Iris pigment epithelial cell (primary cell): ENCODE measurements around the gene CLPSL2.

Source experiments
- DNase-seq: peaks from one replicate; pipeline ENCODE4 v3.0.0-alpha.2; 2011; ENCODE audit warnings: low read depth

Gene CLPSL2

DNA sequence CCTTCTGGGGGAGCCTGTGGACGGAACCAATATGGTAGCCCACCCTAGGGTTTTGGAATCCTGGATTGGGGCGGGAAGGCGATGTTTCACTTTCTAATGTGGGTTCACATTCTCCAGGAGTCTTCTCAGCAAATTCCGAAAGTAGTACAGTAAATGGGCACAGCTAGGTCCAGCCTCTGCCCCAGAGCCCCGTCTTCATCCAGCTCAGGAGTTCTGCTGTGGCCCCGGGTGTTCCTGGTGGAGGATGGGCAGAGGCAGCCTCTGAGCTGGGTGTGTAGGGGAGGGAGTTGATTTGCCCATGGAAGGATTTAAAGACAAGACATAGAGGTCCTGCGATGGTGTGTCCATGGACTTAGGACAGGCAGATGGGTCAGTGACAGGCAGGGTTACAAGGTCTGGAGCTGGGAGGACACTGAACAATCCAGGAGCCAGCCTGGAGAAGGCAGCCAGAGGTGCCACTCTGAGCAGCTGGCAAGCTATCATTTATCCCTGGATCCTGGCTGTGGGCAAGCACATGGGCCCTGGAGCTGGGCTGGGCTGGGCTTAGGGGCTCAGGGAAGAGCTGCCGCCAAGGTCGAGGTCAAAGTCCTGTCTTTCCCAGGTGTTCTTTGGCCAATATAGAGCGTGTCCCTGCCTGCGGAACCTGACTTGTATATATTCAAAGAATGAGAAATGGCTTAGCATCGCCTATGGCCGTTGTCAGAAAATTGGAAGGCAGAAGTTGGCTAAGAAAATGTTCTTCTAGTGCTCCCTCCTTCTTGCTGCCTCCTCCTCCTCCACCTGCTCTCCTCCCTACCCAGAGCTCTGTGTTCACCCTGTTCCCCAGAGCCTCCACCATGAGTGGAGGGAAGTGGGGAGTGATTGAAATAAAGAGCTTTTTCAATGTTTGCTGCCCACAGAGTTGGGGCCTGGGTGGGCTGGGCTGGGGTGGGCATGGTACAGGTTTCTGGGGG lies 11.1 kb downstream of the CLPSL2 start:
- DNase-seq: no peak

DNA sequence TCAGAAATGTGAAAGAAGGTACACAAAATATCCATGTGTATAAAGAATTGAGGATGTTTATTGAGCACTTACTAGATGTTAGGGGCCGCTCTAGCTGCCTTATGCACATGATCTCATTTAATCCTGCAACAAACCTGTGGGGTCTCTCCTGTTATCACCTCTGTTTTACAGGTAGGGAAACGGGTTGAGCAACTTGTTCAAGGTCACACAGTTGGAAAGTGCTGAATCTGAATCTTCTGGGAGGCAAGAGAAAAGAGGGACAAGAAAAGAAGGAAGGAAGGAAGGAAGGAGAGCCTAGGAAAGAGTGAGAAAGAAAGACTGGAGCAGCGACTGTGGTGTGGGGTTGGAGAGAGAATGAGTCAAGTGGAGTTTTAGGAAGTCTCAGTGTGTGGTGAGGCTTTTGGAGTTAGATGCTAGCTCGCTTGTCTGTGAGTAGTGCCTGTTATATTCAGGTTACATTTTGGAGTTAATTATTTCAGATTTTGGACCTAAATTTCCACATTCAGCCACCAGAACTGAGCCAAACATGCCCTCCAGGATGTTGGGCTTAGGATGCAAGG lies 12.1 kb downstream of the CLPSL2 start:
- DNase-seq: no peak

GRCh38 chr6:35790683-35791082 lies 14.3 kb downstream of the CLPSL2 start:
- no peak for DNase-seq

- no peak for DNase-seq
Observed at GRCh38 chr6:35794536-35795452, 18.4 kb downstream of the CLPSL2 start.

- no peak for DNase-seq
Observed at GRCh38 chr6:35795453-35796071, 19.2 kb downstream of the CLPSL2 start.

GRCh38 chr6:35796236-35796635 lies 19.8 kb downstream of the CLPSL2 start:
- no peak for DNase-seq

- no peak for DNase-seq
Observed at GRCh38 chr6:35797837-35798526, 21.6 kb downstream of the CLPSL2 start.

DNA sequence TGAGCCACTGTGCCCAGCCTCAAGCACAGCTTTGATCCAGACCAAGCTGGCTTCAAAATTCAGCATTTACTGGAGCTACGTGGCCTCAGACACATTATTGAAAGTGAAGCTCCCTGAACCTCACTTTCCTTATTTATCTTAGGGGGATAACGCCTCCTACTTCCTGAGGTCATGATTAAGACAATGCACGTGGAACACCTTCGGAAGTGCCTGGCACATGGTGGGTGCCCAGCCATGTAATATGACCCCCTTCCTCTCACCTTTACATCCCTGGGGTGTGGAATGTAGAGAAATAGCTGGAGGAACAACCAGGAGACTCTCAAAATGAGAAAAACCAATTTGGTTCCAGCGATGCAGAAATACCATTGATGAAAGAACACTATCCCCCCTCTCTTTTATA lies 22.3 kb downstream of the CLPSL2 start:
- DNase-seq: no peak

DNA sequence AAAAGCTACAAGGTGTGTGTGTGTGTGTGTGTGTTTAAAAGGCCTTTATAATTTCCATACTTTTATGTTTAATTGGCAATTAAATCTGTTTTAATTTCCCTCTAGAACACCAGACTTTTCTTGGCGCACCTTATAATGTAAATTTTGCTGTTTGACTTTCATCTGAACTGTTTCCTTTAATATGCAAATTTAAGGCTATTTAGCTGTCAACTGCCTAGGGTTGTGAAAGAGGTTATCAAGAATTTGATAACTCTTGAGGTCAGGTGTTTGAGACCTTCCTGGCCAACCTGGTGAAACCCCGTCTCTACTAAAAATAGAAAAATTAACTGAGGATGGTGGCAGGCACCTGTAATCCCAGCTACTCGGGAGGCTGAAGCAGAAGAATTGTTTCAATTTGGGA lies 24.8 kb downstream of the CLPSL2 start:
- DNase-seq: no peak

DNA sequence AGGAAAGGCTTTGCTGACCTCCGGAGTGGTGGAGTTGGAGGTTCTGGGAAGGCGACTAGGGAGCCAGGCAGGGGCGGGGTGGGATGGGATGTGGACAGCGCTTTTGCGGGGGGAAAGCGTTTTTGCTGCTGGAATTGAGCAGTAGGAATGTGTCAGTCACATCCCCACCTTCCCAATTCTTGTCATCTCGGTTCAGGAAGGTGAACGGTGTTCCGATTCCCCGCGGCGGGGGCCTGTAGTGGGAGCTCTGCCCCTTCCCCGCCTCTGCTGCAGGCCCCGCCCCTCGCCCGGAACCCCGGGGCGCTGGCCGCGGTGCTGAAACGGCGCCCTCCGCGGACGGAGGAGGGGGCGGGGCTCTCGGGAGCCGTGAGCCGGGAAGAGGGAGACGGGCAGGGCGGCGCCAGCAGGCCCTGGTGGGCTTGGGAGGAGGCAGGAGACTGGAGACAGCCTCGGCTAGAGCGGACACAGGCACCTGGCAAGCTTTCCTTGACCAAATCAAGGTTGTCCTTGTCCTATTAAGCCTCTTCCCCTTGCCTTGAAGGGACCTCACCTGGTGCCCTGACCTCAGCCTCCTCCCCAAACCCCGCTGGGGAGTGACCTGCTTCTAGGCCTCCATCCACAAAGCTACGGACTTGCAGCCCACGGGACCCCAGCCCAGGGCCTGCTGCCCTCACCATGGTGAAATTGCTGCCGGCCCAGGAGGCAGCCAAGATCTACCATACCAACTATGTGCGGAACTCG lies 28.8 kb downstream of the CLPSL2 start, which contains the start of gene LHFPL5:
LHFPL5 (plus strand) TSS at position 357 of the 741 bp plus-strand sequence; CDS start at position 676, 319 bp downstream.
- DNase-seq: no peak

- peak; percentile 47 for DNase-seq
Observed at GRCh38 chr6:35808688-35809087, 32.3 kb downstream of the CLPSL2 start.

DNA sequence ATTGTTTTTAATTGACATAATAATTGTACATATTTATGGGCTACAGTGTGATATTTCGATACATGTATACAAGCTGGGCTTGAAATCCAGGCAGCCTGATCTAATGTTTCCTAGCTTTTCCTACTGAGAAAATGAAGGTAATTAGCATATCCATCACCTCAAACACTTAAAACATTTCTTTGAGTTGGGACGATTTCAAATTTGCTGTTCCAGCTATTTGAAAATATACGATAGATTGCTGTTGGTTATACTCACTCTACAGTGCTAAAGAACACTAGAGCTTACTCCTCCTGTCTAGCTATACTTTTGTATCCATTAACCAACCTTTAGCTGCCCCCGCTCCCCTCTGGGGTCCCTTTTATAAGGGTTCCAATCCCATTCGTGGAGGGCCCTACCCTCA lies 33.4 kb downstream of the CLPSL2 start:
- DNase-seq: no peak

GRCh38 chr6:35810971-35811698 lies 34.7 kb downstream of the CLPSL2 start:
- DNase-seq: peak; percentile 93

- DNase-seq: no peak
Observed at GRCh38 chr6:35811699-35811995, 35.2 kb downstream of the CLPSL2 start.

GRCh38 chr6:35817515-35817914 lies 41.1 kb downstream of the CLPSL2 start:
- DNase-seq: no peak

DNA sequence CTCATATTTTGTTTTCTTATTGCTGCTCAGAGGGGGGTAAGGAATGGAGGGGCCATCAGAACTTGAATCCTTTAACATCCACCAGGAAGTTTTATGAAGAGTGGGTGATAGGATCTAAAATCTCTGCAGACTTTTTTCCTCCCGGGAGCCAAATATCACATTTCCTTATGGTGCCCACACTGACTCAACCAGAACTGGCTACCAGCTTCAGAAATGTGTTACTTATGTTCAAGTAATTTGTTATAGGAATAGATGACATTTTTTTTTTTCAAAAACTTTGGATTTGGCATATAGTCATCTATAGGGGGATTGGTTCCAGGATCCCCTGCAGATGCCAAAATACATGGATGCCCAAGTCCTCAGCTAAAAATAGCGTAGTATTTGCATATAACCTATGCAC lies 47.2 kb downstream of the CLPSL2 start:
- DNase-seq: no peak

GRCh38 chr6:35824552-35825192 lies 48.3 kb downstream of the CLPSL2 start:
- no peak for DNase-seq
